HG02981 (cell line): ENCODE measurements around the gene EPN2.
"Not testable (repeated sequence)": the region's sequence is repeated elsewhere in the genome, so short reads cannot be mapped to it uniquely, and the experiment has no call there.

Experiments used
- ATAC-seq: cut with Tn5 transposase; IDR thresholded peaks from one replicate; pipeline ENCODE4 v1.9.1; 2021; ENCODE audit warnings: mild to moderate bottlenecking, moderate library complexity; ENCODE audit not compliant: unreplicated experiment

Gene EPN2

DNA sequence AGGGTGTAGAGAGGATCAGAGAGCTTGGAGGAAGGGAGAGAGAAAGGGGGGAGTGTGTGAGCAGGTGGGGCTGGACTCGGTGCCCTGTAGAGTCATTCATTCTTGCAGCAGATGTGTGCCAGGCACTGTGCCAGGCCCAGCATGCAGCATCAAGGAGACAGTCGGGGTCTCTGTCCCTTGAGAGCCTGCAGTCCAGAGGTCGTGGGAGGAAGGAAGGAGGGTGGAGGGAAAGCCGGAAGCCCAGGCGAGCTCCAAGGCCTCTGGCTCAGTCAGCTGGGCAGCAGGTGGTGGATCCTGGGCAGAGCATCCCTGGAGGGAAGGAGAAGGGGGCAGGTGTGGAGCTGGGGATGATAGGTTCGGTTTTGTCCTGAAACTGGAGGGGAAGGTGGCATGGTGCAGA lies 27.5 kb downstream of the EPN2 start:
- ATAC-seq: no peak

DNA sequence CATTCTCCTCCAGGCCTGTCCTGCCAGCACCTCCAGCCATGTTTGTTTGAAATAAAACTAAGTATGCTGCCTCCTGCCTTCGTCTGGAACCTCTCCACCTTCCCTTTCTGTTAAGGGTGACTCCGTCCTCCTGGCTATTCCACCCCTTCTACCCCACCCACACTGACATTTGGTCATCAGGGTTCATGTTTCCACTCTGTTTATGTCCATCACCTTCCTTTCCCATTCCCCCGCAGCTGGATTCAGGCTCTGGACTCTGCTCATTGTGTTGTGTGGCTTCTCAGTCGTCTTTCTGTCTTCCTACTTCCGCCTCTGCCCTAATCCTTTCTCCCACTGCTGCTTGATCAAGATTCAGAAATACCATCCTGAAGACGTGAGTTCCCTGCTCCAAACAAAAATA lies 28.6 kb downstream of the EPN2 start:
- ATAC-seq: no peak

DNA sequence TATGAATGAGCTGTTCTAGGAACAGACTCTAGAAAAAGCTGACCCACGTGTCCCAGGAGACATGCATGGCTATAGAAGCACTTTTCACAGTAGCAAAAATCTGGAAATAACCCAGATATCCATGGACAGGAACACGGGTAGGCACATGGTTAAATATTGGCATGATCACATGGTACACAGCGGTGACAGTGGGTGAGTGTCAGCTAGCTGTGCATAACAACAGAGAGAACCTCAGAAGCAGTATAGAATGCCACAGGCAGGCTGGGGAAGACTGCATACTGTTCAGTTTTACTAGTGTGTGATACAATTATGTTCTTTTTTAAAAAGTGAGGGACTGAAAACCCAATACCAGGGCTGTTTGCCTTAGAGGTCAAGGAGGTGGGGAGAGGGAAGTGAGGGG lies 31.4 kb downstream of the EPN2 start:
- no peak for ATAC-seq

DNA sequence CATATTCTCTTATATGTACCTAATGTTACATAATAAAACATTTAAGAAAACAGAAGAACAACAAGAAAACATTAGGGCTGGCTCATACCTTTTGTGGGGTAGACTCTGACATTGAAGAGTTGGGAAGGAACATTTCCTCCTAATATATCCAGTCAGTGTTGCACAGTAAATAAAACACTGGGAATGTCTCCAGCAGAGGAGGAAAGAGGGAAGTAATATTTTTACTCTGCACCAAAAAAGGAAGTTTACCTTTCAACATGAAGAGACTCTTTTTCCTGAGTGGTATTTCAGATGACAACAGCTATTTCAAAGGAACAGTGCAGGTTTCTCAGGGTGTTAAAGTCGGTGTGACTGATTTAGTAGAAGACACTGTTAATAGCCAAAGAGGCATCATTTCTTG lies 31.9 kb downstream of the EPN2 start:
- no peak for ATAC-seq

DNA sequence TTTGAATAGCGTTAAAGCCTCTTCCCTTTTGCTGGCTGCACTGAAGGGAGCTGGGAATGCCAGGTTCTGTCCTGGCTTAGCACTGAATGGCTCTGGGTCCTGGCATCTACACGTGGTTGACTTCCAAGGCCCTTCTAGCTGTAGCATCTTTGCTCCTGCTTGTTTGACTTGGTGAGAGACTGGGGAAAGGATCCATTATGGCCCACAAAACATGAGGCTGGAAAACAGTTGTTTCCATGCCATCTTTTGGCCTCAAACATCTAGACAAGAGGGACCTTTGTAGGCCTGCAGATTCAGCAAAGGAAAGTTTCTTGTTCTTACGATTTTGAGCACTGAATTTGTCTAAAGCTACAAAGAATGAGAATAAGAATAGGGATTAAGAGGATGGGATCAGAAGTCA lies 32.5 kb downstream of the EPN2 start:
- ATAC-seq: no peak

DNA sequence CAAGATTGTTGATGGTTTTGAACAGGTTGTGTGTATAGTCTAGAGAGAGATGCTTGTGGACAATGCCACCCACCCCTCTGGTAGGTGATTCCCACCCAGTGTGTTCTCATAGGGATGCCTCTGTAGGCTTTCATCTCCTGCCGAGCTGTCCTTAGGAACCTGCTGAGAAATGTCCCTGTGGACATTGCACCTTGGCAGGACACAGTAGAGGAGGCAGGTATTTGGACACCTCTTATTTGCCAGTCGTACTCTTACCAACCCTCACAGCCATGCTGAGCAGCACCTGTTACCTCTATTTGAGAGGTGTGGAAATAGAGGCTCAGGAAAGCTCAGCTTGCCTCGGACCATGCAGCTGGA lies 33.2 kb downstream of the EPN2 start:
- ATAC-seq: no peak

DNA sequence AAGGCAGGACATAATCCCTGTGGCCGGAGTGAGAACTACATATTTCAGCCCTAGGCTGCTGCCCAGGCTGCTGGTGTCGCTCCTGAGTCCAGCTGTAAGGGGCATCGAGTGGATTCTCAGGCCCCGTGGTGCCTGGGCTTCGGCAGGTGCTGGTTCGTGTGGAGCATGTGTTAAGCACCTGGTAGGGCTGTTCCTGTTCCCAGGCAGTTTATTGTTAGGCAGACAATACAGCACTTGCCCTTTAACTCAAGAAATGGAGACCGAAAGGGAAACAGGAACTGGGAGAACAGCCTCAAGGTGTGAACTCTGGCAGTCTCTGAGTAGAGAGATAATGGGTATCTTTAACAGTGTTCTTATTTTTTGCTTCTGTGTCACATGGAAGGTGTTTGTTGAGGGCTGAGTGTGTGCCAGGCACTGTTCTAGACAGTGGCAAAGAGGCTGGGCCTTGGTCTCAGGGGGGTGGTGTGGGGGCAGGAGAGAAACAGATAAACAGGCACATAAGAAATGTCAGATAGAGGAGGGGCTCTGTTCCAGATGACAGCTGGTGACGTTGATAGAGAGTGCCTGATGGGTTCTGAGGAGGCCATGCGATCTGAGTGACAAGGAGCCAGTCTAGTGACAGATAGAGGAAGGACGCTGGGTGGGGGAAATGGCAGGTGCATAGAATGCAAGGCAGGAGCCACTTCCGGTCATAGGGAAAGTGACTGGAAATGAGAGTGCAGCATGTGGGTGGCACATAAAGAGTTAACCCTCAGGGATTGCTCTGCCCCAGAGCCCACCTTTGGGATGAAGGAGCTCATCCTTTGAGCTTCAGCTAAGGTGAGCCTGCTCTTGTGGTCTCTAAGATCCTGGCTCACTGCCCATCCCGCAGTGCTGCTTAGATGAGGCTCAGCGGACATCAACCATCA lies 33.8 kb downstream of the EPN2 start:
- peak; percentile 60 for ATAC-seq

DNA sequence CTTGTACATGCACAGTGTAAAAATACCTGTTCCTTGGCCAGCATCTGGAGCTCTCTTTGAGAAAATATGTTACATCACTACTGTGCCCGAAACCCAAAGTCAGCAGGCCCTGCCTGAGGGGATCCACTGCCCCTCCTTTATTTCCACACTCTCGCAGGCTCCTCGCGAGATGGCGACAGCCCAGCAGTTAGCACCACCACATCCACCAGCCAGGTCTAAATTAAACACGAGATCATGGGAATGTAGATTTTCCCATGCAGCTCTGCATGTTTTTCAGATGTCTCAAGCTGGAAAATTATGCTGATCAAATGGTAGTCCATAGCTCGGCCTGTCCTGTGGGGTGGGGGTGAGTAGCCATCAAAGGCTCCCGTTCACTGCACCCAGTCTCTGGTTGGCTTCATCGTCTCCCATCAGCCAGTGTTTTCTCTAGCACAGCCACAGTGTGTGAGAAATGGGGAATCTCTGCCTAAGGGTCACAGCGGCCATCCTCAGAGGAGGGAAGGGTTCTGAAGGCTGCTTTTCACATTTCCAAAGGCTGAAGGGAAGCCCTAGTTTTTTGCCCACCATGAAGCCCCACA lies 34.7 kb downstream of the EPN2 start:
- ATAC-seq: no peak

DNA sequence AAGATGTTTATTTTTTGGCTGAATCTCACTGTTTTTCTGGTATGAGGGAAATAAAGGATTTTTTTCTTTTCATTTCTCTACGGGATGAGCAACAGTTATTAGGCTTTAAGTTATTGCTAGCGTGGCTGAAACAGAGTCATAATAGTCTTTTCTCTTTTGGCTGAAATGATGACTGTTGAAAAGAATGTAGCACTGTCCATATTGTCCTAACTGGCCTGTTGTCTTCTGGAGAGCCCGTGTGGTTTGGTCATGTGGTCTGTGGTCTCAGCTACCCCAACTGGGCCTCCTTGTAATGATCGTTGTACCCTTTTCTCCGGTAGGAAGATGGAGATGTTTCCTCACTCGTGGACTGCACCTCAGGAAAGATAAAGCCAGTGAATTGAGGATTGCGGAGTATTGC lies 36.6 kb downstream of the EPN2 start:
- ATAC-seq: no peak

DNA sequence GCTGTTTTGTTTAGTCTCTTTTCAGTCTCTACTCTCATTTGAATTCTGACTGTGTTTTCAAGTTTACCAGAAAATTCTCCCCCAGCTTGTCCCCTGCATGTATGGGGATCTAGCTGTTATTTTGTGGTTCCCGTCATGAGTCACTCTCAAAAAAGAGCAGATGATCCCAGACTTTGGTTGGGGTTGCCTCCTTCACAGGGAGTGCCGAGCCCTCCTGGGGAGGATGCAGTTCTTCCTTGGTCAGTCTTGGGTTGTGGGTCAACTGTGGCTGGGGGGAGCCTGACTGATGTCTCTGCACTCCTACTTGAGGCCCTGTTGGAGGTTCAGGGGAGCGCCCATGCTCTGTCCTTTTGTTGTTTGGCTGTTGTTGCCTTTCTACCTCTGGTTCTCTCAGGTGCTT lies 37.7 kb downstream of the EPN2 start:
- ATAC-seq: no peak

DNA sequence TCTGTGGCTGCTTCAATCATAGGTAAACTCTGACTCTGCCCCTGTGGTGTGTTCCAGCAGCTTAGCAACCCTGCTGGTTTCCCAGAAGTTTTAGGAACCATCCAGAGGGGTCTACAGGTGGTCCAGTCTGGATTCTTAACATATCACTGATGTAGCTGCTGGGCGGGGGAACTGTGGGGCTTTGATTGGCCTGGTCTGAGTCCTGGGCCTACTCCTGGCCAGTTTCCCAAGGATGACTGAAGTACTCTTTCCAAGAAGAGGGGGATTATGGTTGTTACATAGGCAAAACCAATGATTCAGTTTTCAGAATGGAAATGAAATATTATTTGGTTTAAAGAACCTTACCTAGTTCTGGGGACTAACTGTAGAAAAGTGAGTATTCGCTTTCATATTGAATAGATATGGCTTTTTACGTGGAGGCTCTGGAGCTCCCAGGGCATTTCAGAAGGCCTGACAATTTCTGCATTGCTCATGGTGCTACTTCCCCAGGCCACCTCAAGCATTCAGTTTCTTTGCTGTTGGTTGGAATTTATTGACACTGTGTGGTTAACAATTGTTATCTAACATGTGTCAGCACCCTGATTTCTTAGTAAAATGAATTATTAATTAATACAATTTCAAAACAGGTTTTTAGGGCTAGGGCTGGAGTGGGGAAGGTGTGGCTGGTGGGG lies 38.4 kb downstream of the EPN2 start:
- no peak for ATAC-seq

DNA sequence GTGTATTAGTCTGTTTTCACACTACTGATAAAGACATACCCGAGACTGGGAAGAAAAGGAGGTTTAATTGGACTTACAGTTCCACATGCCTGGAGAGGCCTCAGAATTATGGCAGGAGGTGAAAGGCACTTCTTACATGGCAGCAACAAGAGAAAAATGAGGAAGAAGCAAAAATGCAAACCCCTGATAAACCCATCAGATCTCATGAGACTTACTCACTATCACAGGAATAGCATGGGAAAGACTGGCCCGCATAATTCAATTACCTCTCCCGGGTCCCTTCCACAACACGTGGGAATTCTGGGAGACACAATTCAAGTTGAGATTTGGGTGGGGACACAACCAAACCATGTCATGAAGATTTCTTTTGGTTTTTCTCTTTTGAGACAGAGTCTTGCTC lies 41.1 kb downstream of the EPN2 start:
- not testable (repeated sequence) for ATAC-seq

DNA sequence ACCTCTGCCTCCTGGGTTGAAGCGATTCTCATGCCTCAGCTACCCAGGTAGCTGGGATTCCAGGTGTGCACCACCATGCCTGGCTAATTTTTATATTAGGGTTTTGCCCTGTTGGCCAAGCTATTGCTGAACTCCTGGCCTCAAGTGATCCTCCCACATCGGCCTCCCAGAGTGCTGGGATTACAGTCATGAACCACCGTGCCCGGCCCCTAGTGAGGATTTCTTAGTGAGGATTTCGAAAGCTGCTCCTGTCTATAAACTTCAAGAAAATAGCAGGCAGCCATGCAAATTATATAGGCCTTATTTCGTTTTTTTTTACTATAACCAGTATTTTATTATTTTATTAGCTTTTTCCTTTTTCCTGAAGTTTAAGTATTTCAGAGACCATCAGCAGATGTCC lies 41.6 kb downstream of the EPN2 start:
- ATAC-seq: no peak

DNA sequence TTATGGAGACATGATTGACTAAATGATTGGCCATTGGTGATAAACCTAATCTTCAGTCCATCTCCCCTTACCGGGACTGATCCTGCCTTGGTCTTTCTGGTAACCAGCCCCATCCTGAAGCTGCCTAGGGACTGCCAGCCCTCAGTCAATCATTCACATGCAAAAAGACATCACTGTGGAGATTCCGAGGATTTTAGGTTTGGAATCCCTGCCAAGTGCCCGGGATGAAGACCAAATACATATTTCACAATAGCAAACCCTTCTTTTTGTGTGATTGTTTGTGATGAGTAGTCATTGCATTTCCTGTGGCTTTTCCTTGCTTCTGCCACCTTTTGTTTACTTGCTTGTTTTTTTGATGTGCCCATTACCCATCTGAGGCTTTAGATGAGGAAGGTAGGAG lies 44.0 kb downstream of the EPN2 start:
- no peak for ATAC-seq

DNA sequence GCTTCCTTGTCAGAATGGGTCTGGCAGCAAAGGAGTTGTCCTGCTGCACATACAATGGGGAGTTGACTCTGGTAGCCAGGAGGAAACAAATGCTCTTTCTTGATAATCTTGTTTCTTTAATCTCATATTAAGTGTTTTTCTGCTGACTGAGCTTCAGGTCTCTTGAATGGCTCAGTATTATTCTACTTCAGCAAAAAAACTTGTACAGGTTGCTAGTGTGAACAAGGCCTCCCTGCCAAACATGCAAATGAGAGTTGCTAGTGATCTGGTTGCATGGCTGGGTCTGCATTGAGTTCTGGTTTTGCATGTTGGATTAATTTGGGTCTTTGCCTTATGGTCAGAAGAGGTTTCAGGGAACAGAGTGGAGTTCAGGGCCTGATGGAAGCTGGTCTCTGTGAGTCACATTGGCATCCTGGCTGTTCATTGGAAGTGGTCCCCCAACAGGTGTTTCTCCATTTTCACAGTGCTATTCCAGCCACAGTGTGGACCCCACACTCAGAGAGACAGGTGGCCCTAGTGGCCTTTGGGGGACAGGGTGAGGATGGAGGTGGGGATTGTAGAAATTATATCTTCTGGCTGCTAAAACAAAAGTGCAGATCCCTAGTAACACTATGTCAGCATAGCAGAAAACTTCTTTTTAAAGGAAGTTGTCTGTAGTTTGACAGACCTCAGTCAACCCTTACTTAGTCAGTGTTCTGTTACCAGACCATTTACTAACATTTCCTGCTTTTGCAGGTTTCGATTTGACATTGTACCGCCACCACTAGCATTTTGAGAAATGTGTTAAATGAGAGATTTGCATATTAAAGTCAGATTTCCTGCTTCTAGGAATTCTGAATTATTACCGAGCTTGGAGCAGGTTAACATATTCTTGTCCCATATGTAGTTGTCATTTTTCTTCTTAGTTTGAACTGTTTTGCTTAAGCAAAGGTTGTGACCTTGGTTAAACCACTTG lies 47.1 kb downstream of the EPN2 start:
- ATAC-seq: peak; percentile 60

DNA sequence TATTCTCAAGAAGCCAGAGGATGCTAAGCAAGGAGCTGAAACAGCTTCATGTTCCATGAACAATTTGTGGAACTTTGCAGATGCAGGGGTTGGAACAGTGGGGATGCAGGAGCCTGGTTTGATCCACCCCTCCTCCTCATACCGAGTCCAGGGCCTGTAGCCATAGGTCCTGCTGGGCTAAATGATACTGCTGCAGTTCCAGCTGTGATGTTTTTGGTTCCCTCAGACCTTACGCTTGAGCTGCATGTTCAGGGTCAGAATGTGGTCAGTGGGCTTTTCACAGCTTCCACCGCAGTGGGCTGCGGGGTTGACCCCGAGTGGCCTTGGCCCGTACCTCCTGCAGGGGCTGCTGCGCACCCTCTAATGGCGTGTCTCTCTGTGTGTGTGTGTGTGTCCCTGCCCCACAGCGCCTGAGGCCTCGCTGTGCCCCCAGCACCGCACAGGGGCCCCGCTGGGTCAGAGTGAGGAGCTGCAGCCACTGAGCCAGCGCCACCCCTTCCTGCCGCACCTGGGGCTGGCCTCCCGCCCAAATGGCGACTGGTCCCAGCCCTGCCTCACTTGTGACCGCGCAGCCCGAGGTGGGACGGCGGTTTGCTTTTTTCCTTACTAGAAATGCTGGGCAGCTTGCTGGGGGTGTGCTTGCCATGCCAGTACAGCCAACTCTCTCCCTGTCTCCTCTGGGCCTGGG lies 48.2 kb downstream of the EPN2 start:
- ATAC-seq: no peak

DNA sequence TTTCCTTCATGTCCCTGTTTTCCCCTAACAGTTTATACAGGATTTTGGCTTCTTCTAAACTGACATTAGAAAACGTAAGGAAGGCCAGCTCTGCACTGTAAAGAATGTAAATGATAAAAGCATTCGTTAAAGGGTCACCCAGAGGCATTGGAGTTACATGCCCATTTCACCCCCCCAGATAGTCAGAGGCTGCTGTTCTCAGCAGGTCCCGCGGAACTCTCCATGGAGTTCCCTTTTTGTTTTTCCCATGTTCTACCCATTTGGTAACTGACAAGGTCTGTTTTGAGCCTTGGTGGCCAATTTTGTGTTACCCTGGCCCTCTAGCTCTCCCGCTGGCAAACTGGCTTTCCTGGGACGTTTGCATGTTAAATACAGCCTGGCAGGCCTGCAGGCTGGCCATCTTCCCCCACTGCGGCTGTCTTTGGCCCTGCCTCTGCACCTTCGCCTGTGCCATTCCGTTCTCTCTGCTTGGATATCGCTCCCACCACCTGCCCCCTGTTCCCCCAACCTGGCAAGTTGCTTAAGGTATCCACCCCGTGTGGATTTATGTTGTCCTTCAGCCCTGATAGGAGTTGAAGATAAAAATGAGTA lies 49.7 kb downstream of the EPN2 start:
- ATAC-seq: no peak

DNA sequence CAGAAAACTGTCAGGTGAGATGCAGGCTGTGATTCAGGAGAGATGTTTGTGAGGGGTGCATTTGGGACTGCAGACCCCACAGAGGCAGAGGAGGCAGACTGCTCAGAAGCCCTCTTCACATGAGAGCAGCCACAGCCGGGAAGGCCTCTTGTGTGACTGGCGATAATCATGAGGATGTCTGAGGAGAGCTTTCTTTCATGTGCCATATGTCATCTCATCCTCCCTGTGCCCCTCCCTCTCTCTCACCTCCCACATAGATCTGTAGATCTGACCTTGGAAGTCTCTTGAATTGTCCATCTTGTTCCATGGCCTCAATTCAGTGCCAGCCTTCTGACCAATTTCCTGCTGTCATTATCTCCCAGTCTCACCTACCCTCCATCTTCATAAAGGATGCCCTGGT lies 50.5 kb downstream of the EPN2 start:
- ATAC-seq: no peak

DNA sequence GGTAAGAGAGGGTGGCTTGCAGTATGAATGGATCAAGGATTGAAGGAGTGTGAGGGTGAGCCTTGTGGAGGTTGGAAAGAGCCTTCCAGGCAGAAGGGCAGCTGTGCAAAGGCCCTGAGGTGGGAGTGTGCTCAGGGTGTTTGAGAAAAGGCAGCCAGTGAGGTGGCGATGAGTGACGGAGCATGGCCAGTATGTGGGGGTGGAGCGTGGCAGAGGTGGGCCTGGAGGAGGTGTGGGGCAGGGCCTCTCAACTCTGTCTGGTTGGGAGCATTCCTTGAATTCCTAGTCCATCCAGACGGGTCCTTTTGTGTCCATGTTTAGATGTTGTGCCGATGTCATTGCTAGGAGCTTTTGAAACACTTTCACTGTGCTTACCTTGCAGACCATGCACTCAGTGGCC lies 51.3 kb downstream of the EPN2 start:
- ATAC-seq: no peak

DNA sequence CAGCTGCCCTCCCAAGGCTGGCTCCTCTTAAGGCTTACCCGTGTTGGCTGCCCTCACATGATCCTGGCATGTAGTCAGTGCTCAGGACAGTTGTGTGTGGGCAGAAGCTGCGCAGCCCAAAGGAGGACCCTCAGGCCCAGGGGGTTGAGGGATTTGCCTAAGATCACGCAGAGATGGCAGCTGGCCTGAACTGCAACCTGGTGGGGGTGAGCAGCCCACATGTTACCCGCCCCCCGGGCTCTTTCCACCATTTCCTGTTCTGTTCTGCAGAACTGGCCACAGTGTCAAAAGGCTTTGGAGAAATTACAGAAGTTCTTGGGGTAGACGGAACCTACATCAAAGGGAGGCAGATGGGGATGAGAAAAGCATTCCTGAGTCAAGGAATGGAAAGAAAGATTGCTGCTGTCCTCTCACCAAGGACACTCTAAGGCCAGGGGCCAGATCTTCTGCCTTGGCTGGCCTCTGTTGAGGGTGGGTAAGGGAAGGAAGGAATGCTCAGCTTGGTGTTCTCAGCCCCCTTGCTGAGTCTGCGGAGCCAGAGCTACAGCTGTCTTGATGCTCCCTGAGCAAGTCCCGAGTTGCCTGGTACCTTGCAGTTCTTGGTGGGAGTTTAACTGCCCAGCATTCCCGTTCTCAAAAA lies 53.0 kb downstream of the EPN2 start:
- no peak for ATAC-seq
